Measurements from ENCODE around the gene ZNF780A. TPM values are rescaled to one million over a fixed set of nuclear protein-coding genes. Genes with fewer than 3 reads are reported as not detected.
A peak's percentile ranks its signal among the peaks of the same experiment; 100 is the strongest.

ZNF780A gene
- total and polyA plus RNA-seq, 2 of the 13 experiments (the other 11 are each of a cell fraction or from before 2014, with no cell fraction given), result 13.5 to 22.7 TPM

GRCh38 chr19:40059624-40060023, 31.1 kb downstream of the ZNF780A start:
- Histone ChIP-seq H3K27me3 (ENCODE audit: control insufficient read depth in 1 of 2, insufficient read depth in 2 of 2, low read length in 2 of 2) (no peaks in the 10 kb centered on the region; a peak in 1 of 5 replicates), H3K4me2 (ENCODE audit: low read depth, low read length) (no peak overlapping the region), H3K9ac (ENCODE audit: insufficient read depth, low read depth, low read length) (no peak overlapping the region), H3K36me3 (replicated peaks in 1 of 2; ENCODE audit: control insufficient read depth in 1 of 2, insufficient read depth in 2 of 2, low read length in 2 of 2) (no peaks in the 10 kb centered on the region), H3K27ac (ENCODE audit: extremely low read length, insufficient read depth, low read length) (no peak overlapping the region), H3K79me2 (ENCODE audit: insufficient read depth, low read length) (peaks cover 14% of the 10 kb centered on the region), H3K4me1 (ENCODE audit: insufficient read depth, low read length) (peaks cover 12% of the 10 kb centered on the region), H3K4me3 (replicated peaks in 1 of 3; ENCODE audit: insufficient read depth in 1 of 3, low read depth in 2 of 3, low read length in 3 of 3) (no peak overlapping the region), H2AFZ (ENCODE audit: low read length) (no peak overlapping the region), H4K20me1 (ENCODE audit: insufficient read depth, low read length) (no peaks in the 10 kb centered on the region), H3K9me3 (ENCODE audit: low read length) (peaks cover 19% of the 10 kb centered on the region)
- no peak for ATAC-seq
- no peak for DNase-seq (ENCODE audit: low spot score)
- TF ChIP-seq HOXD1 (CRISPR knock-in tag; IDR thresholded peaks at IDR 0.05) (no peak), ZNF280D (CRISPR knock-in tag; IDR thresholded peaks at IDR 0.05) (no peak), ZNF782 (CRISPR knock-in tag; IDR thresholded peaks at IDR 0.05; ENCODE audit: borderline replicate concordance) (no peak), ZNF160 (CRISPR knock-in tag; IDR thresholded peaks at IDR 0.05) (peak; percentile 98)
- BruUV-seq (replicated peaks), result no TSS peak
- intact Hi-C loops (cut with micrococcal nuclease; ENCODE audit: unreplicated experiment) (loop anchor here (5.0 kb wide), 1 partner anchor 33 kb away; the partner anchor contains the start of gene ZNF780A), in situ Hi-C loops (cut with HindIII; ENCODE audit: extremely low pct_ligation_motif_present, low pct_unique_long_range_greater_than_20kb) (no loop called here)
- ChIA-PET CTCF (ENCODE audit: low intra/inter-chr PET ratio, low total read pairs) (no interaction called here), POLR2A (no interaction called here)
- 19% methylated on average over 1 of the region's 1 CpG for WGBS (ENCODE audit: low lambda C conversion rate)
- no peak for FAIRE-seq

GRCh38 chr19:40057166-40057565, 33.6 kb downstream of the ZNF780A start:
- H3K36me3 ChIP-seq (replicated peaks in 1 of 2; ENCODE audit: control insufficient read depth in 1 of 2, insufficient read depth in 2 of 2, low read length in 2 of 2), result no peaks in the 10 kb centered on the region
- BruUV-seq (replicated peaks), result no TSS peak
- peaks cover 38% of the 10 kb centered on the region for H3K79me2 ChIP-seq (ENCODE audit: insufficient read depth, low read length)
- H3K4me1 ChIP-seq (ENCODE audit: insufficient read depth, low read length), result peaks cover 37% of the 10 kb centered on the region
- H2AFZ ChIP-seq (ENCODE audit: low read length), result no peak overlapping the region
- DNase-seq (ENCODE audit: low spot score) (no peak), FAIRE-seq (no peak), ATAC-seq (no peak)
- no peak overlapping the region for H3K9ac ChIP-seq (ENCODE audit: insufficient read depth, low read depth, low read length)
- 0 out of 2 replicates have a peak overlapping the region, but pooled peaks have one; percentile 79 for H3K4me2 ChIP-seq (ENCODE audit: low read depth, low read length)
- no peak for TF ChIP-seq TGIF2 (CRISPR knock-in tag; IDR thresholded peaks at IDR 0.05)
- TF ChIP-seq ZNF138 (CRISPR knock-in tag; IDR thresholded peaks at IDR 0.05; ENCODE audit: low read depth), result no peak
- TF ChIP-seq WIZ (CRISPR knock-in tag; IDR thresholded peaks at IDR 0.05), result no peak
- no peak for TF ChIP-seq ZNF501 (CRISPR knock-in tag; IDR thresholded peaks at IDR 0.05)
- POLR2A ChIA-PET, result interaction anchor here (3.2 kb wide), 1 partner anchor 33 kb away, joined by 15 read pairs; the partner anchor contains the start of gene ZNF780A
- peaks cover 19% of the 10 kb centered on the region for H3K9me3 ChIP-seq (ENCODE audit: low read length)
- CTCF ChIA-PET (ENCODE audit: low intra/inter-chr PET ratio, low total read pairs), result no interaction called here
- no peak overlapping the region for H3K27ac ChIP-seq (ENCODE audit: extremely low read length, insufficient read depth, low read length)
- WGBS (ENCODE audit: low lambda C conversion rate), result 87% methylated on average over 1 of the region's 1 CpG
- no peaks in the 10 kb centered on the region; a peak in 1 of 5 replicates for H3K27me3 ChIP-seq (ENCODE audit: control insufficient read depth in 1 of 2, insufficient read depth in 2 of 2, low read length in 2 of 2)
- in situ Hi-C loops (cut with HindIII; ENCODE audit: extremely low pct_ligation_motif_present, low pct_unique_long_range_greater_than_20kb) (no loop called here), intact Hi-C loops (cut with micrococcal nuclease; ENCODE audit: unreplicated experiment) (loop anchor here (5.0 kb wide), 1 partner anchor 35 kb away; the partner anchor contains the start of gene ZNF780A)
- peaks cover 3% of the 10 kb centered on the region; the same call in 1 of the 2 replicates for H4K20me1 ChIP-seq (ENCODE audit: insufficient read depth, low read length)
- H3K4me3 ChIP-seq (replicated peaks in 1 of 3; ENCODE audit: insufficient read depth in 1 of 3, low read depth in 2 of 3, low read length in 3 of 3), result peak overlapping the region in 2 of 3 experiments; percentile 80 to 84; a peak in 2 of 6 replicates
